Endothelial cell of umbilical vein (primary cell): ENCODE data around the gene SPRR2E. TPM values are rescaled to one million over a fixed set of nuclear protein-coding genes. Genes with fewer than 3 reads are reported as not detected.
A peak's percentile ranks its signal among the peaks of the same experiment; 100 is the strongest.

ENCODE experiments used
- BruUV-seq: library from RNA; stranded (reverse); fragments of 400-500 nt; replicated peaks from 2 replicates; lab custom pipeline; 2021; lab: Mats Ljungman, UMichigan
- CTCF ChIA-PET: fragments of 300-600, 350-600 bp; sonication (Branson Sonifier 250); formaldehyde crosslinking; loops from one replicate; lab custom pipeline; 2021; ENCODE audit warnings: antibody characterized with exemption, inconsistent platforms; lab: Charles Lee
- POLR2A ChIA-PET: fragments of 300-600, 350-600 bp; sonication (Branson Sonifier 250); formaldehyde crosslinking; loops from one replicate; lab custom pipeline; 2021; ENCODE audit warnings: antibody characterized with exemption, inconsistent platforms; lab: Charles Lee
- DNase-seq: peaks from one replicate; pipeline ENCODE4 v3.0.0-alpha.2; 2011; ENCODE audit warnings: low read depth, low spot score
- FAIRE-seq: peaks from 2 replicates; lab custom pipeline; 2011; peaks lifted over from hg19 to GRCh38; lab: Jason Lieb, UNC
- H2AFZ ChIP-seq: 2 replicates; pipeline ENCODE4 v1.6.0; 2012; ENCODE audit warnings: low read depth, low read length, control low read depth, inconsistent platforms
- H3K27ac ChIP-seq: 2 replicates; pipeline ENCODE4 v1.5.1; 2011; ENCODE audit warnings: low read depth, mild to moderate bottlenecking, control low read depth, low read length, moderate library complexity; ENCODE audit not compliant: insufficient read depth
- H3K27me3 ChIP-seq, 2 experiments: 2 replicates each; pipeline versions ENCODE4 v1.6.0 to v1.6.1; 2011; ENCODE audit warnings: low read length in 2 of 2, mixed read lengths in 1 of 2; ENCODE audit not compliant: control insufficient read depth in 2 of 2, insufficient read depth in 2 of 2
- H3K36me3 ChIP-seq, 2 experiments: 2 replicates in 1 of 2; 3 replicates in 1 of 2; pipeline ENCODE4 v1.5.1; 2011; ENCODE audit warnings: low read length in 2 of 2, mild to moderate bottlenecking in 1 of 2, moderate library complexity in 1 of 2; ENCODE audit not compliant: control insufficient read depth in 2 of 2, insufficient read depth in 2 of 2; ENCODE audit errors: extremely low read depth in 1 of 2
- H3K4me1 ChIP-seq: 3 replicates; pipeline ENCODE4 v1.5.1; 2011; ENCODE audit warnings: mild to moderate bottlenecking, low read length; ENCODE audit not compliant: control insufficient read depth, insufficient read depth; ENCODE audit errors: extremely low read depth
- H3K4me2 ChIP-seq: 2 replicates; pipeline ENCODE4 v1.6.1; 2011; ENCODE audit warnings: low read length, control low read depth, mixed read lengths; ENCODE audit not compliant: insufficient read depth
- H3K4me3 ChIP-seq, 3 experiments: fragments of 200-600 bp in 1 of 3; sonication (generic), shearing (Covaris generic) in 1 of 3; replicated peaks in 1 of 3; 2 replicates each; pipeline ENCODE4 v1.5.1; 2011 to 2016; ENCODE audit warnings: control low read depth in 3 of 3, low read length in 3 of 3, mild to moderate bottlenecking in 2 of 3, inconsistent platforms in 1 of 3, low read depth in 1 of 3, moderate library complexity in 1 of 3; ENCODE audit not compliant: insufficient read depth in 1 of 3
- H3K79me2 ChIP-seq: 2 replicates; pipeline ENCODE4 v1.6.0; 2012; ENCODE audit warnings: low read length, inconsistent platforms; ENCODE audit not compliant: control insufficient read depth, insufficient read depth
- H3K9ac ChIP-seq: replicated peaks from 2 replicates; pipeline ENCODE3; 2011; ENCODE audit warnings: low read length, control low read depth; ENCODE audit not compliant: insufficient read depth; ENCODE audit errors: extremely low read depth
- H3K9me1 ChIP-seq: replicated peaks from 3 replicates; pipeline ENCODE4 v1.6.0; 2011; ENCODE audit warnings: mild to moderate bottlenecking, low read length; ENCODE audit not compliant: control insufficient read depth, insufficient read depth; ENCODE audit errors: extremely low read depth
- H3K9me3 ChIP-seq: replicated peaks from 2 replicates; pipeline ENCODE4 v1.5.1; 2012; ENCODE audit warnings: low read length, inconsistent platforms; ENCODE audit not compliant: control insufficient read depth, insufficient read depth
- H4K20me1 ChIP-seq: replicated peaks from 2 replicates; pipeline ENCODE3; 2011; ENCODE audit warnings: mild to moderate bottlenecking, low read length; ENCODE audit not compliant: control insufficient read depth, insufficient read depth; ENCODE audit errors: extremely low read depth
- CTCF ChIP-seq, 2 donors: IDR thresholded peaks; 1 replicate in 1 of 2; 2 replicates in 1 of 2; pipeline ENCODE4 v1.5.1; 2011; ENCODE audit warnings: low read length in 2 of 2, mild to moderate bottlenecking in 2 of 2, moderate library complexity in 2 of 2, control low read depth in 1 of 2, inconsistent platforms in 1 of 2, low read depth in 1 of 2; ENCODE audit not compliant: insufficient read depth in 1 of 2; ENCODE audit errors: extremely low read depth in 1 of 2
- EZH2 ChIP-seq: IDR thresholded peaks from 2 replicates; pipeline ENCODE4 v1.6.1; 2012; ENCODE audit warnings: borderline replicate concordance, low read depth, mild to moderate bottlenecking, moderate library complexity, low read length, inconsistent platforms; ENCODE audit not compliant: severe bottlenecking
- FOS ChIP-seq: IDR thresholded peaks from 2 replicates; pipeline ENCODE4 v1.6.1; 2011; ENCODE audit warnings: mild to moderate bottlenecking, low read length, moderate library complexity, borderline replicate concordance; ENCODE audit not compliant: insufficient read depth
- GATA2 ChIP-seq: IDR thresholded peaks from 2 replicates; pipeline ENCODE4 v1.7.0; 2011; ENCODE audit warnings: low read depth, mild to moderate bottlenecking, moderate library complexity, mixed read lengths, low read length; ENCODE audit not compliant: insufficient read length, insufficient read depth
- JUN ChIP-seq: IDR thresholded peaks from 2 replicates; pipeline ENCODE4 v1.6.1; 2011; ENCODE audit warnings: borderline replicate concordance, low read depth; ENCODE audit not compliant: insufficient read length, insufficient read depth
- MAX ChIP-seq: IDR thresholded peaks from 2 replicates; pipeline ENCODE4 v1.6.1; 2011; ENCODE audit not compliant: insufficient read depth, insufficient read length
- MYC ChIP-seq: IDR thresholded peaks from one replicate; pipeline ENCODE4 v1.6.1; 2011; ENCODE audit warnings: mild to moderate bottlenecking, low read depth, low read length
- POLR2A ChIP-seq: IDR thresholded peaks from 2 replicates; pipeline ENCODE4 v1.6.1; 2012; ENCODE audit warnings: low read depth, mild to moderate bottlenecking, control low read depth, low read length
- POLR2AphosphoS5 ChIP-seq: IDR thresholded peaks from 2 replicates; pipeline ENCODE4 v1.6.1; 2012; ENCODE audit warnings: low read depth, mild to moderate bottlenecking, control low read depth, low read length, moderate library complexity; ENCODE audit not compliant: insufficient read depth
- dilution Hi-C: fragments of 300-500 bp; cut with MboI; formaldehyde crosslinking; loops from one replicate; pipeline ENCODE4 v1.15.0; 2019; ENCODE audit warnings: low sequenced_read_pairs; ENCODE audit not compliant: extremely low pct_ligation_motif_present
- intact Hi-C: fragments of 100-400 bp; cut with micrococcal nuclease; formaldehyde crosslinking; loops from one replicate; pipeline ENCODE4 v1.10.0; 2022
- polyA plus RNA-seq, 4 experiments: library from polyadenylated mRNA; depleted of rRNA in 3 of 4; stranded (reverse) in 3 of 4; unstranded in 1 of 4; fragments of >200 nt; gene quantifications; 2 replicates each; pipeline versions ENCODE4 v1.2.1 to v1.2.3, GENCODE V29; 2011 to 2012; ENCODE audit warnings: missing spikeins in 1 of 4
- total RNA-seq: library from RNA; stranded (reverse); gene quantifications from 2 replicates; pipeline ENCODE4 v1.2.3, GENCODE V29; 2021

SPRR2E gene
- total and polyA plus RNA-seq, 2 donors (not counting 3 experiments of a cell fraction or from before 2014, with no cell fraction given) = not detected

GRCh38 chr1:153095764-153096163 is 1.4 kb upstream of the SPRR2E start:
- no peak overlapping the region for H3K4me2 ChIP-seq
- H4K20me1 ChIP-seq = no peaks in the 10 kb centered on the region
- FAIRE-seq = no peak
- intact Hi-C loops = no loop called here
- H3K27ac ChIP-seq = no peak overlapping the region
- ChIA-PET POLR2A (no interaction called here), CTCF (no interaction called here)
- H3K36me3 ChIP-seq = no peaks in the 10 kb centered on the region
- no peak overlapping the region for H3K4me3 ChIP-seq
- no peak overlapping the region for H2AFZ ChIP-seq
- H3K9ac ChIP-seq = no peak overlapping the region
- DNase-seq = peak; percentile 2
- TF ChIP-seq GATA2 (peak; percentile 74), EZH2 (no peak)
- dilution Hi-C loops = no loop called here
- no TSS peak for BruUV-seq
- H3K9me1 ChIP-seq = no peaks in the 10 kb centered on the region
- H3K4me1 ChIP-seq = no peaks in the 10 kb centered on the region
- H3K27me3 ChIP-seq = no peaks in the 10 kb centered on the region
- no peaks in the 10 kb centered on the region for H3K79me2 ChIP-seq
- no peaks in the 10 kb centered on the region for H3K9me3 ChIP-seq

GRCh38 chr1:153087652-153088051 is 6.7 kb downstream of the SPRR2E start:
- Histone ChIP-seq H2AFZ (no peak overlapping the region), H3K79me2 (no peaks in the 10 kb centered on the region), H3K36me3 (no peaks in the 10 kb centered on the region), H3K4me2 (no peak overlapping the region), H3K4me3 (no peak overlapping the region), H3K9me3 (no peaks in the 10 kb centered on the region), H3K27ac (no peak overlapping the region), H3K4me1 (no peaks in the 10 kb centered on the region), H3K9ac (no peak overlapping the region), H3K27me3 (no peaks in the 10 kb centered on the region), H3K9me1 (no peaks in the 10 kb centered on the region), H4K20me1 (no peaks in the 10 kb centered on the region)
- DNase-seq (no peak), FAIRE-seq (no peak)
- BruUV-seq = no TSS peak
- no peak for TF ChIP-seq GATA2
- TF ChIP-seq MYC = no peak
- TF ChIP-seq POLR2AphosphoS5 = no peak
- no peak for TF ChIP-seq JUN
- no peak for TF ChIP-seq FOS
- no peak for TF ChIP-seq EZH2
- no peak for TF ChIP-seq POLR2A
- no peak for TF ChIP-seq MAX
- no peak for TF ChIP-seq CTCF (IDR thresholded peaks at IDR 0.05; ENCODE audit: extremely low read depth in 1 of 2, insufficient read depth in 1 of 2, low read depth in 1 of 2, low read length in 2 of 2)
- ChIA-PET POLR2A (no interaction called here), CTCF (interaction anchor here (0.8 kb wide), 1 partner anchor 23 kb away, joined by 3 read pairs; no protein-coding TSS in a partner anchor)
- intact Hi-C loops = no loop called here
- dilution Hi-C loops = no loop called here
